ENCODE results near the gene PDSS2.

DNA sequence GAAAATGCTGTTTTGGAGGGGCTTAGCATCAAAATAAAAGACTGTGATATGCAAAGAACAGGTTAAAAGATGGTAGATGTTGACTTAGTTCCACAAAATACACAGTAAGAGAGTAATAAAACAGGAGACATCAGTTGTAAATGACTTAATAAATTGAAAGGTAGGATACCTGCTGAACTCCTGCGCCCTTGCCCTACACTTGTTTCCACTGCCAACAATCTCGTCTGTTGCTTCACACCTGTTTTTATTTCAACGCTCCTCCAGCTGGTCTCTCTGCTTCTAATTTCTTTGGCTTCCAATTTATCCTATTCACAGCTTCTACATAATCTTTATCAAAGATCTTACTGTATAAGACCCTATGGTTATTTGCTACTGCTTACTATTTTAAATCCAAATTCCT, 228.1 kb downstream of the PDSS2 start:
- TF ChIP-seq, protein P1, sequence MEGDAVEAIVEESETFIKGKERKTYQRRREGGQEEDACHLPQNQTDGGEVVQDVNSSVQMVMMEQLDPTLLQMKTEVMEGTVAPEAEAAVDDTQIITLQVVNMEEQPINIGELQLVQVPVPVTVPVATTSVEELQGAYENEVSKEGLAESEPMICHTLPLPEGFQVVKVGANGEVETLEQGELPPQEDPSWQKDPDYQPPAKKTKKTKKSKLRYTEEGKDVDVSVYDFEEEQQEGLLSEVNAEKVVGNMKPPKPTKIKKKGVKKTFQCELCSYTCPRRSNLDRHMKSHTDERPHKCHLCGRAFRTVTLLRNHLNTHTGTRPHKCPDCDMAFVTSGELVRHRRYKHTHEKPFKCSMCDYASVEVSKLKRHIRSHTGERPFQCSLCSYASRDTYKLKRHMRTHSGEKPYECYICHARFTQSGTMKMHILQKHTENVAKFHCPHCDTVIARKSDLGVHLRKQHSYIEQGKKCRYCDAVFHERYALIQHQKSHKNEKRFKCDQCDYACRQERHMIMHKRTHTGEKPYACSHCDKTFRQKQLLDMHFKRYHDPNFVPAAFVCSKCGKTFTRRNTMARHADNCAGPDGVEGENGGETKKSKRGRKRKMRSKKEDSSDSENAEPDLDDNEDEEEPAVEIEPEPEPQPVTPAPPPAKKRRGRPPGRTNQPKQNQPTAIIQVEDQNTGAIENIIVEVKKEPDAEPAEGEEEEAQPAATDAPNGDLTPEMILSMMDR (IDR thresholded peaks at IDR 0.05) = no peak
- no peak for TF ChIP-seq POLR2AphosphoS5 (IDR thresholded peaks at IDR 0.05; ENCODE audit: insufficient read depth in 1 of 2, low read depth in 1 of 2)
